Suprapubic skin (tissue), 4 donors: Measurements from ENCODE around the gene SMIM24.

Experiments used
- EP300 ChIP-seq: sonication (generic); formaldehyde crosslinking; IDR thresholded peaks from one replicate; pipeline ENCODE4 v1.6.1; 2017; ENCODE audit warnings: antibody characterized with exemption
- POLR2A ChIP-seq, 2 donors: fragments of 450-650 bp; IDR thresholded peaks; one replicate each; pipeline ENCODE4 v1.6.1; 2017; ENCODE audit warnings: antibody characterized with exemption in 2 of 2, mild to moderate bottlenecking in 2 of 2, moderate library complexity in 2 of 2
- POLR2AphosphoS5 ChIP-seq, 3 donors: sonication (generic); formaldehyde crosslinking; IDR thresholded peaks; one replicate each; pipeline ENCODE4 v1.6.1; 2017; ENCODE audit warnings: antibody characterized with exemption in 3 of 3
- TF ChIP-seq, protein P1 (sequence below), 2 donors: fragments of 200-600 bp in 1 of 2; fragments of 450-650 bp in 1 of 2; sonication (generic) in 1 of 2; IDR thresholded peaks; one replicate each; pipeline ENCODE4 v1.5.1; 2016 to 2019; ENCODE audit warnings: antibody characterized with exemption in 2 of 2, mild to moderate bottlenecking in 1 of 2, moderate library complexity in 1 of 2

DNA sequence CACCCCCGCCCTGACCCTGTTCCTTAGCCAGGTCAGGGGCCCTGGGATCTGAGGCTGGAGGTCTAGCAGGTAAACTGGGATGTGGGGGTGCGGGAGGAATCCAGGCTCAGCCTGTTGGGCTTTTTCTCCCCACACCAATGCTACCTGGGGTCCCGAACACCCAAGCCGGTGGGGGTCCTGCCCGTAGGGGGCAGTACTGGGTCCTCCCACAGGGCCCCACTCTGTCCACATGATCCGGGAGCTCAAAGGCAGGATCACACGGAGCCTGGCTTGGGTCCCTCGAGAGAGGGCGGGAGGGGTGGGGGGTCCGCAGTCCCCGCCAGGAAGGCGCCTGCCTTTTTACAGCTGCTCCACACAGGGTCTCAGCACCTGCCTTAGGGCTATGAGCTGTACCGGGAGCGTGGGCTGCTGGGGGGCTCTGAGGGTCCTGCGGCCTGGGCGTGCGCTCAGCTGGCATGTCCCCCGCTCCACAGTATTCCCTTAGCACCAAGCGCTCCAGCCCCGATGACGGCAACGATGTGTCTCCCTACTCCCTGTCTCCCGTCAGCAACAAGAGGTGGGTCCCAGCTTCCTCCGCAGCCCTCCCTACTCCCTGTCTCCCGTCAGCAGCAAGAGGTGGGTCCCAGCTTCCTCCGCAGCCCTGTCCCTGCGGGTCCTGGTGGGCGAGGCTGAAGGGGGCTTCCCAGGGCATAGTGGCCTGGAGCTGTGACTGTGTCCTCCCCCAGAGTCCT, 46.3 kb upstream of the SMIM24 start:
- TF ChIP-seq EP300 (no peak), POLR2A (IDR thresholded peaks at IDR 0.05) (no peak), POLR2AphosphoS5 (IDR thresholded peaks at IDR 0.05) (no peak)
- TF ChIP-seq, protein P1, sequence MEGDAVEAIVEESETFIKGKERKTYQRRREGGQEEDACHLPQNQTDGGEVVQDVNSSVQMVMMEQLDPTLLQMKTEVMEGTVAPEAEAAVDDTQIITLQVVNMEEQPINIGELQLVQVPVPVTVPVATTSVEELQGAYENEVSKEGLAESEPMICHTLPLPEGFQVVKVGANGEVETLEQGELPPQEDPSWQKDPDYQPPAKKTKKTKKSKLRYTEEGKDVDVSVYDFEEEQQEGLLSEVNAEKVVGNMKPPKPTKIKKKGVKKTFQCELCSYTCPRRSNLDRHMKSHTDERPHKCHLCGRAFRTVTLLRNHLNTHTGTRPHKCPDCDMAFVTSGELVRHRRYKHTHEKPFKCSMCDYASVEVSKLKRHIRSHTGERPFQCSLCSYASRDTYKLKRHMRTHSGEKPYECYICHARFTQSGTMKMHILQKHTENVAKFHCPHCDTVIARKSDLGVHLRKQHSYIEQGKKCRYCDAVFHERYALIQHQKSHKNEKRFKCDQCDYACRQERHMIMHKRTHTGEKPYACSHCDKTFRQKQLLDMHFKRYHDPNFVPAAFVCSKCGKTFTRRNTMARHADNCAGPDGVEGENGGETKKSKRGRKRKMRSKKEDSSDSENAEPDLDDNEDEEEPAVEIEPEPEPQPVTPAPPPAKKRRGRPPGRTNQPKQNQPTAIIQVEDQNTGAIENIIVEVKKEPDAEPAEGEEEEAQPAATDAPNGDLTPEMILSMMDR (IDR thresholded peaks at IDR 0.05) = no peak
